Smooth muscle cell (in vitro differentiated cells): Measurements from ENCODE around the gene TCFL5. TPM values are rescaled to one million over a fixed set of nuclear protein-coding genes. Genes with fewer than 3 reads are reported as not detected.

Source experiments
- DNase-seq: peaks from one replicate; lab custom pipeline; 2025; ENCODE audit not compliant: unreplicated experiment; lab: John Stamatoyannopoulos, UW
- H2AFZ ChIP-seq: fragments of 200-600 bp; sonication (generic); 2 replicates; pipeline ENCODE4 v1.6.0; 2016; ENCODE audit warnings: antibody characterized with exemption, low read depth, mild to moderate bottlenecking
- H3F3A ChIP-seq: fragments of 200-600 bp; sonication (generic); 2 replicates; pipeline ENCODE4 v1.6.0; 2017; ENCODE audit warnings: antibody characterized with exemption, low read depth
- H3K27ac ChIP-seq: fragments of 200-600 bp; sonication (generic); 2 replicates; pipeline ENCODE4 v1.5.1; 2016; ENCODE audit warnings: low read depth, mild to moderate bottlenecking
- H3K27me3 ChIP-seq: fragments of 200-600 bp; sonication (generic); 2 replicates; pipeline ENCODE4 v1.6.1; 2016; ENCODE audit warnings: low read depth, mild to moderate bottlenecking
- H3K36me3 ChIP-seq: fragments of 200-600 bp; sonication (generic); 2 replicates; pipeline ENCODE4 v1.5.1; 2016; ENCODE audit warnings: low read depth
- H3K4me1 ChIP-seq: fragments of 200-600 bp; sonication (generic); 2 replicates; pipeline ENCODE4 v1.5.1; 2016; ENCODE audit warnings: low read depth
- H3K4me2 ChIP-seq: fragments of 200-600 bp; sonication (generic); 2 replicates; pipeline ENCODE4 v1.6.0; 2016; ENCODE audit warnings: mild to moderate bottlenecking
- H3K4me3 ChIP-seq: fragments of 200-600 bp; sonication (generic); 2 replicates; pipeline ENCODE4 v1.5.1; 2016; ENCODE audit warnings: mild to moderate bottlenecking
- H3K79me2 ChIP-seq: fragments of 200-600 bp; sonication (generic); 2 replicates; pipeline ENCODE4 v1.6.0; 2016; ENCODE audit warnings: low read depth, mild to moderate bottlenecking
- H3K9ac ChIP-seq: fragments of 200-600 bp; sonication (generic); 2 replicates; pipeline ENCODE4 v1.6.0; 2016; ENCODE audit warnings: low read depth
- H3K9me3 ChIP-seq: fragments of 200-600 bp; sonication (generic); replicated peaks from 2 replicates; pipeline ENCODE4 v1.5.1; 2016; ENCODE audit warnings: low read depth
- H4K20me1 ChIP-seq: fragments of 200-600 bp; sonication (generic); 2 replicates; pipeline ENCODE4 v1.6.0; 2016; ENCODE audit warnings: low read depth
- CTCF ChIP-seq: fragments of 200-600 bp; sonication (generic); IDR thresholded peaks from 2 replicates; pipeline ENCODE4 v1.5.1; 2017; ENCODE audit warnings: borderline replicate concordance, mild to moderate bottlenecking, antibody characterized with exemption; ENCODE audit not compliant: insufficient read depth, poor library complexity, severe bottlenecking
- WGBS: methylation state at CpG from one replicate; pipeline ENCODE4 v1.1.7; 2016; ENCODE audit warnings: low lambda C conversion rate; 5-methylcytosine and 5-hydroxymethylcytosine counted together
- polyA plus RNA-seq: library from polyadenylated mRNA; unstranded; fragments of >200 nt; fragmentation: Nextera tagmentation; extraction: Ambion mirVana; gene quantifications from 2 replicates; pipeline ENCODE4 v1.2.1, GENCODE V29; 2016
- total RNA-seq: library from RNA; depleted of rRNA; stranded (reverse); fragments of >200 nt; gene quantifications from 2 replicates; pipeline ENCODE4 v1.2.3, GENCODE V29; 2014

Gene TCFL5
- total and polyA plus RNA-seq, 2 experiments from 2014 or later = 9.5 to 12.5 TPM

GRCh38 chr20:62832212-62832922, 29.3 kb downstream of the TCFL5 start:
- Histone ChIP-seq H3K4me3 (no peak overlapping the region), H2AFZ (no peak overlapping the region), H4K20me1 (no peaks in the 10 kb centered on the region), H3K4me1 (no peaks in the 10 kb centered on the region), H3K27me3 (no peaks in the 10 kb centered on the region), H3K36me3 (no peaks in the 10 kb centered on the region), H3K79me2 (no peaks in the 10 kb centered on the region), H3K4me2 (no peak overlapping the region), H3F3A (no peaks in the 10 kb centered on the region), H3K9me3 (no peaks in the 10 kb centered on the region), H3K27ac (no peak overlapping the region), H3K9ac (no peak overlapping the region)
- 73% methylated on average over 21 of the region's 22 CpGs for WGBS
- no peak for TF ChIP-seq CTCF
- no peak for DNase-seq

- TF ChIP-seq CTCF = no peak
- Histone ChIP-seq H3K27ac (no peak overlapping the region), H3K4me2 (no peak overlapping the region), H3K9me3 (no peaks in the 10 kb centered on the region), H4K20me1 (no peaks in the 10 kb centered on the region), H3K27me3 (no peaks in the 10 kb centered on the region), H3K36me3 (no peaks in the 10 kb centered on the region), H2AFZ (no peak overlapping the region), H3K4me1 (no peaks in the 10 kb centered on the region), H3K9ac (no peak overlapping the region), H3K79me2 (no peaks in the 10 kb centered on the region), H3K4me3 (no peak overlapping the region), H3F3A (no peaks in the 10 kb centered on the region)
- 85% methylated on average over 10 of the region's 10 CpGs for WGBS
- DNase-seq = no peak
Measured at GRCh38 chr20:62831854-62832211, 29.8 kb downstream of the TCFL5 start.

- Histone ChIP-seq H3K27me3 (no peaks in the 10 kb centered on the region), H3K36me3 (no peaks in the 10 kb centered on the region), H3K9ac (no peak overlapping the region), H3K4me1 (no peaks in the 10 kb centered on the region), H2AFZ (no peak overlapping the region), H3K4me3 (no peak overlapping the region), H3K27ac (no peak overlapping the region), H3K9me3 (no peaks in the 10 kb centered on the region), H3F3A (no peaks in the 10 kb centered on the region), H3K4me2 (no peak overlapping the region), H4K20me1 (no peaks in the 10 kb centered on the region), H3K79me2 (no peaks in the 10 kb centered on the region)
- WGBS = 89% methylated on average over 10 of the region's 10 CpGs
- DNase-seq = no peak
- no peak for TF ChIP-seq CTCF
Measured at GRCh38 chr20:62831361-62831788, 30.2 kb downstream of the TCFL5 start.

- Histone ChIP-seq H3K36me3 (no peaks in the 10 kb centered on the region), H3K9me3 (no peaks in the 10 kb centered on the region), H2AFZ (no peak overlapping the region), H3K27me3 (no peaks in the 10 kb centered on the region), H3K9ac (no peak overlapping the region), H3K4me1 (no peaks in the 10 kb centered on the region), H4K20me1 (no peaks in the 10 kb centered on the region), H3K4me3 (no peak overlapping the region), H3K27ac (no peak overlapping the region), H3K79me2 (no peaks in the 10 kb centered on the region), H3F3A (no peaks in the 10 kb centered on the region), H3K4me2 (no peak overlapping the region)
- TF ChIP-seq CTCF = no peak
- 91% methylated on average over 22 of the region's 22 CpGs for WGBS
- DNase-seq = no peak
Measured at GRCh38 chr20:62830821-62831220, 30.8 kb downstream of the TCFL5 start.
